GM18519 (cell line): ENCODE results near the gene STX2.
"Not testable (repeated sequence)": the region's sequence is repeated elsewhere in the genome, so short reads cannot be mapped to it uniquely, and the experiment has no call there.

Experiments
- ATAC-seq: cut with Tn5 transposase; IDR thresholded peaks from one replicate; pipeline ENCODE4 v1.9.1; 2021; ENCODE audit warnings: mild to moderate bottlenecking, moderate library complexity; ENCODE audit not compliant: unreplicated experiment, low FRiP score

Gene STX2

GRCh38 chr12:130870442-130871285, 31.6 kb upstream of the STX2 start:
- ATAC-seq = no peak

DNA sequence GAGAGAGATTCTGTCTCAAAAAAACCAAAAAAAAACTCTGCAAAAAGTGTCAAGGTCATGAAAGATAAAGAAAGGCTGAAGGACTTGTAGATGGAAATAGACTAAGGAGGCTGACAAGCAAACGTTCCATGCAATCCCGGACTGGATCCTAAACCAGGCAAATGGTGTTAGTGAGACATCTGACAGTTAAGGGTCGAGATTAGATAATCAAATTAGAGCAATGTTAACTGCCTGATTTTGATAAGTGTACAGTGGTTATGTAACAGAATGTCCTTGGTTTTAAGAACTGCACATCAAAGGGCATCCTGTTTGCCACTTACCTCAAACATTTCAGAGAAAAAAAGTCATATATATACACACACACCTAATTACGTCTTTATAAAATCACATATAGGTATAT, 29.4 kb upstream of the STX2 start:
- no peak for ATAC-seq

DNA sequence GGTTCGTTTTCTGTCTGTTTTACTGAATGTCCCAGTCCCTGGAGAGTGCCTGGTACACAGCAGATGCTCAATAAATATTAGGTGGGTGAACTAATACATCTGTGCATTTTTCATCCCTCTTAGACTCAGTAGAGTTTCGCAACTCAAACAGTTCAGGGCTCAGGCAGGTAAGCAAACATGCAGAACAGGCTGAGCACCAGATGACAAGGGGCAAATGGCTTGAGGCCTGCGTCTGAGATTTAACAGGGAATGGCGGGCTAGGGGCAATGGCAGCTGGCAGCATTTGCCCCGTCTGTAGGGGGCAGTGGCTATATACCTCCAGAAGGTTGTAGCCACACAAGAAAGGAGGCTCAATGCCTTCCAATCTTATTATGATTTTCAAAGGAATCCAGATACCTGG, 24.2 kb upstream of the STX2 start:
- ATAC-seq = no peak

- ATAC-seq = not testable (repeated sequence)
These were observed 23.7 kb upstream of the STX2 start for GRCh38 chr12:130862771-130863170.

- ATAC-seq = no peak
These were observed 23.1 kb upstream of the STX2 start for GRCh38 chr12:130862161-130862560.

DNA sequence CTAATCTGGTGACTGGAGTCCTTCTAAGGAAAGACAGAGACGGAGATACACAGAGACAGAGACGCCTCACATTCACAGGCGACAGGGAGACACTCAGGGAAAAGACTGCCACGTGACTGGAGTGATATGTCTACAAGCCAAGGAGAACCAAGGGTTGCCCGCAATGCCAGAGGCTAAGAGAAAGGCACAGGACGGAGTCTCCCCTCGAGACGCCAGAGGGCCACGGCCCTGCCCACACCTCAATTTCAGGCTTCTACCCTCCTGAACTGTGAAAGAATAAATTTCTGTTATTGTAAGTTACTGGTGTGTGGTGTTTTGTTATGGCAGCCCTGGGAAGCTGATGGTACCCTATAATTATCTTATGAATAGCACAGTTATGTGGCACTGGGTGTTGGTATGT, 21.3 kb upstream of the STX2 start:
- no peak for ATAC-seq

DNA sequence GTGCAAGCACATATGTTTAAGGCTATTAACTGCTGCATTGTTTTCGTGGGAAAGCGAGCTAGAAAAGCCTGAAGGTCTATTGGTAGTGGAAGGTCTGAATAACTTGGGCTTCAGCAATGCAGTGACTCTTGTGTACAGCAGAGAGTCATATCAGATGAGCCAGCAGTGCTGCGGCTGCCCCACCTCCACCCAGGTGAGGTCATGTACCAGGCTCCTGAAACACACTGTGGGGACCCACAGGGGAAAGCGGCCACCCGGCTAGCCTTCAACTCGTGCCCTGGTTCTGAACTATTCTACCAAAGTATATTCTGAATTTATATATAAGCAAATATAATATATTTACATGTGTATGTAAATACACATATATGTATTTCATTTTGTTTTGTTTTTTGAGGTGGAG, 20.1 kb upstream of the STX2 start:
- no peak for ATAC-seq

DNA sequence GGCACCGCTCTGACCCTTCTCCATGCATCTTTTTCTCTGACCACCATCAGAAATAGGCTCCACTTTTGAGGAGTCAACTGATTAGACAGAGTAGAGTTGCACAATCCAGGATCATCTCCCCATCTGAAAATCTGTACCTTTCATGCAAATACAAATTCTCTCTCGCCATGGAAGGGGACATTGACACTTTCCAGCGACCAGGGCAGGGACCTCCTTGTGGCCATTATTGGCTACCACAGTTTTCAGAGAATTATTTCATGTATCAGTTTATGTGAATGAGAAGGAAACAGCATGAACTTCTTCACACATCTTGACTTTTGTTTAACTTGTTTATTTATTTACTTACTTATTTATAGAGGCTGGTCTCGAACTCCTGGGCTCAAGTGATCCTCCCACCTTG, 19.0 kb upstream of the STX2 start:
- no peak for ATAC-seq

DNA sequence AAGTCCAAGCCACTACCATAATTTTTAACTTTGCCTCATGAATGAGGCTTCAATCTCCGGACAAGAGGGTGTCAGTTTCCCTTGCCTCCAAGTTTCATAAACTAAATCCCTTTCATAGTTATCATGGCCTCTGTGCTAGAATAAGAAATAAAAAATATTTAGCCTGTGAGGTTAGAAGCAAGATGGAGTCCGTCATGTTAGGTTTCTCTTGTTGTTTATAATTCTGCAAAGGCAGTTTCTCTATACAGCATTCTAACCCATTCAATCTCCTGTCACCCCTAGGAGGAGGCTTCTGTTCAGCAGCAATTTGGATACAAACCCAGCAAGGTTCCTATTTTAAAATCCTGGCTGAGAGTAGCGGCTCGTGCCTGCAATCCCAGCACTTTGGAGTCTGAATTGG, 17.0 kb upstream of the STX2 start:
- no peak for ATAC-seq

- no peak for ATAC-seq
These were observed 11.5 kb upstream of the STX2 start for GRCh38 chr12:130850418-130851021.

DNA sequence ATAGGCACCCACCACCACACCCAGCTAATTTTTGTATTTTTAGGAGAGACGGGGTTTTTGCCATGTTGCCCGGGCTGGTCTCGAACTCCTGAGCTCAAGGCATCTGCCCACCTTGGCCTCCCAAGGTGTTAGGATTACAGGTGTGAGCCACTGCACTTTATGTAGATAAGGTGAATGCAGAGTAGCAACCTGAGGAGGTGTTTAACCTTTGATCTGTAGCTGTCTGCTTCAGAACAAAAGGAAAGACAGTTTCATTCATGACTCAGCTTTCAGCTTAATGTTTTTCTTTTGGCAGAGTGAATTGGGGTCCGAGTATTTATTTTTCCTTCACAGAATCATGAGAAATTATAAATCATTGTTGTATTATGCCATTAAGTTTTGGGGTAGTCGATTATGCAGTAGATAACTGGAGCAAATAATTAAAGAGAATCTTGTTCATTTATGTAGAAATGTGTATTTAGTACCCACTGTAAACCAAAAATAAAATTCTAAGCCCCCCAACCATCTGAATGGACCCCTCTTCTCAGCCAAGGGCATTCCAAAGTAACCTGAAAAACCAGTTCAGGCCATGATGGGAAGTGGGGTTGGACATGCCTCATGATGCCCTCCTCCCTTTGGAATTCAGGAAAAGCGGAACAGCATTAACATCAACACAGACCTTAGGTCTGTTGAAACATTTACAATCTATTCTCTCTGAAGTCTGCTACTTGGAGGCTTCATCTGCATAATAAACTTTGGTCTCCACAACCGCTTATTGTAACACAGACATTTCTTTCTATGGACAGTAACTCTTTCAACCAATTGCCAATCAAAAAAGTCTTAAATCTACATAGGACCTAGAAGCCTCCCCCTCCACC, 10.7 kb upstream of the STX2 start:
- ATAC-seq = no peak

- ATAC-seq = not testable (repeated sequence)
These were observed 9.8 kb upstream of the STX2 start for GRCh38 chr12:130848785-130849305.

GRCh38 chr12:130848105-130848504, 9.1 kb upstream of the STX2 start:
- not testable (repeated sequence) for ATAC-seq

DNA sequence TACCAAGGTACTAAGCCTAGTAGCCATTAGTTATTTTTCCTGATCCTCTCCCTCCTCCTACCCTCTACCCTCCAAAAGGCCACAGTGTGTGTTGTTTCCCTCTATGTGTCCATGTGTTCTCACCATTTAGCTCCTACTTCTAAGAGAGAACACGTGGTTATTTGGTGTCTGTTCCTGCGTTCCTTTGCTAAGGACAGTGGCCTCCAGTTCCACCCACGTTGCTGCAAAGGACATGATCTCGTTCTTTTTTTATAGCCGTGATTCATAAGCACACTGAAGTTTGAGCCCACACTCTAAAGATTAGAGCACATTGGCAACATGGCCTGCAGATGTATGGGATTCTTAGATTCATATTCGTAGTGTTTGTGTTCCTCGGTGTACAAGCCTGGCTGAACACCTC, 8.1 kb upstream of the STX2 start:
- ATAC-seq = no peak

DNA sequence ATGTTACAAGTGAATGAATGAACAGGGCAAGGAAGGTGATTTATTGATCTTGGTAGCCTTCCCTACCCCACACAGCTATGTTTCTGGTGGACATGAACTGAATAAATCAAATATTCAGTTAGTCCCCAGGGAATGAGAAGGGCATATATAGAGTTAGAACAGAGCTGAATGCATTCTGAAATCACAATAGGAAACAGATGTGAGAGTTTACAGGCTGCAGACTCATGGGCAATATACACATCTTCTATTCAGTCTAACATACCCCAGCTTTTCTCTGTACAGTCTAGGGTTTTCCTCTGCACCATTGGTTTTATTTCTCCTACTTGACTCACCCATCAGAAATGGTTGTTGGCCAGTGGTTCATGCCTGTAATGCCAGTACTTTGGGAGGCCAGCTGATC, 7.3 kb upstream of the STX2 start:
- ATAC-seq = no peak

DNA sequence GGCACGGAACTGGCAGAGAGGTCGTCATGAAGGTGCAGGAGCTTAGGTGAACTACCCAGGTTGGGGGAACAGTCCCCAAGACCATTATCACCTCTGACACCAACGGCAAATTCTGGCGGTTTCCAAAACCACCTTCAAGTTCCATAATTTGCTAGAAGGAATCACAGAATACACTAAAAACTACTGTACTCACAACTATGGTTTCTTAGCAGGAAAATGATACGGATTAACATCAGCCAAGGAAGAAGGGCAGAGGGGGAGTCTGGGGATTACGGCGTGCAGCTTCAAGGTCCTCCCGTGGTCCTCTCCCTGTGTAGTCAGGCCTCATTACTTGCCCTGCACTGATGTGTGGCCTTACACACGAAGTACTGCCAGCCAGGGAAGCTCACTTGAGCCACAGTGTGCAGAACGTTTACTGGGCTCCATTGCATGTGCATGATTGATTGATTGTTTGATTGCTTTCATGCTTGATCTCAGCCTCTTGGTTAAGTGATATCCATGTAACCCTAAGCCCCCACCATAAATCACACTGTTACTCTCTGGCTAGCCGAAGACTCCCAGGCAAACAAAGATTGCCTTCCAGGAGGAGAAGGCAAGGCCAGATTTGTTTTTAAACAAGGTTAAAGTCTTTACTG, 837 bp upstream of the STX2 start:
- no peak for ATAC-seq

GRCh38 chr12:130838284-130838950, 633 bp downstream of the STX2 start:
- no peak for ATAC-seq

DNA sequence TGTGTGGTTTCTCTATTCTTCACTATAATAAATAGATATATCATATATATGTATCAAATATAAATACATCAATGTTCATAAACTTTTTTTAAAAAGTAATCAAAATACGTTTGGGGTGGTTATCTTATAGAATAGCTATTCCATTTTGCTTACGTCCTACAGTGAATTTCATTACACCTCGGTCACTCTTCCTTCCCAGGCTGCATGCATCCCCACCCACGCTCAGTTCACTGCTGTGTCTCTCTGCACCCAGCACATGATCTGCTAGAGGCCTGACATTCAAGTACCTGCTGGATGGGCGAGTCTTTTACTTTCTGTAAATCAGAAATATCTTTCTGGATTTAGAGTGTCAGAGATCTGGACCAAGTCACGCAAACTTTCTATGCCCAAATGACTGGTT, 3.6 kb downstream of the STX2 start:
- ATAC-seq = no peak

DNA sequence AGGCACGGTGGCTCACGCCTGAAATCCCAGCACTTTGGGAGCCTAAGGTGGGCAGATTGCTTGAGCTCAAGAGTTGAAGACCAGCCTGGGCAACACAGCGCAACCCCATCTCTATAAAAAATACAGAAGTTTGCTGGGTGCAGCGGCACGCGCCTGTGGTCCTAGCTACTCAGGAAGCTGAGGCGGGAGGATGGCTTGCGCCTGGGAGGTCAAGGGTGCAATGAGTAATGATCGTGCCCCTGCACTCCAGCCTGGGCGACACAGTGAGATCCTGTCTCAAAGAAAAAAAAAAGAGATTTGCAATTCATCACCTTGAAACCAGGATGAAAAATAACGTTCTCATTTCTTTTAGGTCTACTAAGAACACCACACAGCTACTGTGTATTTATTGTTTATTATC, 4.0 kb downstream of the STX2 start:
- no peak for ATAC-seq

- no peak for ATAC-seq
These were observed 6.4 kb downstream of the STX2 start for GRCh38 chr12:130832561-130833209.
